ENCODE data around the gene ZNF322.
"Not testable (repeated sequence)": the region's sequence is repeated elsewhere in the genome, so short reads cannot be mapped to it uniquely, and the experiment has no call there.

GRCh38 chr6:26682435-26683042, 23.0 kb upstream of the ZNF322 start:
- TF ChIP-seq CTCF, POLR2A (IDR thresholded peaks at IDR 0.05): not testable (repeated sequence)
